GM19455 (cell line): Measurements from ENCODE around the gene RFFL.

Experiments used
- ATAC-seq: cut with Tn5 transposase; IDR thresholded peaks from one replicate; pipeline ENCODE4 v1.9.1; 2021; ENCODE audit not compliant: unreplicated experiment

RFFL gene

GRCh38 chr17:35082073-35082657 is 18.7 kb upstream of the RFFL start:
- ATAC-seq, result no peak

- ATAC-seq, result no peak
These were observed 18.1 kb upstream of the RFFL start for GRCh38 chr17:35081638-35082037.

- ATAC-seq, result peak; percentile 68
These were observed 17.0 kb upstream of the RFFL start for GRCh38 chr17:35080536-35080935.

- no peak for ATAC-seq
These were observed 16.3 kb upstream of the RFFL start for GRCh38 chr17:35079547-35080423.

- no peak for ATAC-seq
These were observed 13.4 kb upstream of the RFFL start for GRCh38 chr17:35076874-35077273.

GRCh38 chr17:35074711-35075707 is 11.5 kb upstream of the RFFL start:
- no peak for ATAC-seq

- ATAC-seq, result no peak
These were observed 10.6 kb upstream of the RFFL start for GRCh38 chr17:35073991-35074627.

GRCh38 chr17:35073183-35073790 is 9.8 kb upstream of the RFFL start:
- no peak for ATAC-seq

GRCh38 chr17:35069311-35069710 is 5.8 kb upstream of the RFFL start:
- ATAC-seq, result no peak

- ATAC-seq, result no peak
These were observed 4.7 kb upstream of the RFFL start for GRCh38 chr17:35068249-35068648.

- ATAC-seq, result no peak
These were observed 2.4 kb upstream of the RFFL start for GRCh38 chr17:35065880-35066279.

- no peak for ATAC-seq
These were observed 1.2 kb upstream of the RFFL start for GRCh38 chr17:35064516-35065215.

GRCh38 chr17:35062308-35062707 is 1.2 kb downstream of the RFFL start:
- no peak for ATAC-seq

GRCh38 chr17:35057332-35057915 is 6.1 kb downstream of the RFFL start:
- no peak for ATAC-seq

GRCh38 chr17:35056013-35056412 is 7.5 kb downstream of the RFFL start:
- no peak for ATAC-seq

GRCh38 chr17:35053204-35053603 is 10.3 kb downstream of the RFFL start:
- ATAC-seq, result no peak

GRCh38 chr17:35052780-35053179 is 10.7 kb downstream of the RFFL start:
- ATAC-seq, result no peak

- no peak for ATAC-seq
These were observed 11.3 kb downstream of the RFFL start for GRCh38 chr17:35052241-35052610.

- ATAC-seq, result no peak
These were observed 11.8 kb downstream of the RFFL start for GRCh38 chr17:35051579-35052240.
